GM23338 (cell line): ENCODE measurements around the gene BIN1. TPM values are rescaled to one million over a fixed set of nuclear protein-coding genes. Genes with fewer than 3 reads are reported as not detected.

ENCODE experiments used
- ATAC-seq: fragments of 200-7000 bp; cut with Tn5 transposase; 3 replicates; pipeline ENCODE4 v1.9.1; 2020
- DNase-seq: peaks from one replicate; pipeline ENCODE4 v3.0.0-alpha.2; 2015; ENCODE audit warnings: low spot score
- H2AFZ ChIP-seq: fragments of 200-600 bp; sonication (generic); 2 replicates; pipeline ENCODE4 v1.8.0; 2016; ENCODE audit warnings: antibody characterized with exemption, mild to moderate bottlenecking, moderate library complexity
- H3F3A ChIP-seq: fragments of 200-600 bp; sonication (generic); replicated peaks from 2 replicates; pipeline ENCODE4 v1.8.0; 2017; ENCODE audit warnings: antibody characterized with exemption, mixed run types, low read depth
- H3K27ac ChIP-seq: fragments of 200-600 bp; sonication (generic); 2 replicates; pipeline ENCODE4 v1.6.1; 2016; ENCODE audit warnings: low read depth
- H3K27me3 ChIP-seq: fragments of 200-600 bp; sonication (generic); 2 replicates; pipeline ENCODE4 v1.8.0; 2016; ENCODE audit warnings: mild to moderate bottlenecking, mixed run types, moderate library complexity; ENCODE audit not compliant: insufficient read depth
- H3K36me3 ChIP-seq: fragments of 200-600 bp; sonication (generic); 2 replicates; pipeline ENCODE4 v1.8.0; 2016; ENCODE audit warnings: mild to moderate bottlenecking; ENCODE audit not compliant: insufficient read depth
- H3K4me1 ChIP-seq: fragments of 200-600 bp; sonication (generic); 2 replicates; pipeline ENCODE4 v1.8.0; 2016; ENCODE audit warnings: mild to moderate bottlenecking, moderate library complexity; ENCODE audit not compliant: insufficient read depth
- H3K4me2 ChIP-seq: fragments of 200-600 bp; sonication (generic); 2 replicates; pipeline ENCODE4 v1.7.1; 2017; ENCODE audit warnings: mixed run types
- H3K4me3 ChIP-seq: fragments of 200-600 bp; sonication (generic); 2 replicates; pipeline ENCODE4 v1.6.1; 2016; ENCODE audit warnings: mixed run types
- H3K79me2 ChIP-seq: fragments of 200-600 bp; sonication (generic); replicated peaks from 2 replicates; pipeline ENCODE4 v1.8.0; 2017; ENCODE audit warnings: mild to moderate bottlenecking; ENCODE audit not compliant: insufficient read depth
- H3K9me2 ChIP-seq: fragments of 200-600 bp; sonication (generic); 2 replicates; pipeline ENCODE4 v1.8.0; 2017; ENCODE audit not compliant: insufficient read depth
- H4K20me1 ChIP-seq: fragments of 200-600 bp; sonication (generic); replicated peaks from 2 replicates; pipeline ENCODE4 v1.8.0; 2017; ENCODE audit warnings: mild to moderate bottlenecking; ENCODE audit not compliant: insufficient read depth
- H3K27ac Mint-ChIP-seq: 2 replicates; pipeline ENCODE4 v1.8.0; 2020; ENCODE audit warnings: inconsistent platforms, mild to moderate bottlenecking, moderate library complexity, mixed read lengths
- H3K27me3 Mint-ChIP-seq: 3 replicates; pipeline ENCODE4 v1.8.0; 2022; ENCODE audit warnings: low read depth, mild to moderate bottlenecking, moderate library complexity, mixed read lengths, inconsistent platforms; ENCODE audit not compliant: insufficient read depth, poor library complexity
- H3K36me3 Mint-ChIP-seq: 3 replicates; pipeline ENCODE4 v1.8.0; 2021; ENCODE audit warnings: low read depth, mild to moderate bottlenecking, inconsistent platforms, moderate library complexity, mixed read lengths
- H3K4me1 Mint-ChIP-seq: 3 replicates; pipeline ENCODE4 v1.8.0; 2020; ENCODE audit warnings: mild to moderate bottlenecking, inconsistent platforms, mixed read lengths
- H3K4me3 Mint-ChIP-seq: 3 replicates; pipeline ENCODE4 v1.8.0; 2021; ENCODE audit warnings: moderate library complexity, mild to moderate bottlenecking, inconsistent platforms, mixed read lengths
- H3K9me3 Mint-ChIP-seq: 3 replicates; pipeline ENCODE4 v1.8.0; 2020; ENCODE audit warnings: moderate library complexity, mild to moderate bottlenecking, inconsistent platforms, mixed read lengths
- CREB1 ChIP-seq: fragments of 250-450 bp; sonication (Bioruptor Pico); IDR thresholded peaks from 2 replicates; pipeline ENCODE4 v1.5.0; 2020; ENCODE audit warnings: low read depth, mild to moderate bottlenecking, moderate library complexity
- CTCF ChIP-seq, 2 experiments: fragments of 200-600 bp in 1 of 2; sonication (generic) in 1 of 2; conservative IDR thresholded peaks; 2 replicates each; pipeline versions ENCODE4 v1.5.1 to v1.6.1; 2016 to 2017; ENCODE audit warnings: antibody characterized with exemption in 2 of 2, low read depth in 2 of 2, mild to moderate bottlenecking in 2 of 2, moderate library complexity in 1 of 2
- EZH2phosphoT487 ChIP-seq: fragments of 200-600 bp; sonication (generic); IDR thresholded peaks from one replicate; pipeline ENCODE4 v1.8.1; 2018; ENCODE audit warnings: antibody characterized with exemption; ENCODE audit not compliant: unreplicated experiment
- NANOG ChIP-seq: IDR thresholded peaks from 2 replicates; pipeline ENCODE4 v1.6.1; 2016; ENCODE audit warnings: antibody characterized with exemption, borderline replicate concordance
- STAT1 ChIP-seq: IDR thresholded peaks from one replicate; pipeline ENCODE4 v1.6.1; 2016; ENCODE audit warnings: antibody characterized with exemption; ENCODE audit not compliant: unreplicated experiment
- ZNF114 ChIP-seq: fragments of 250-450 bp; sonication (Bioruptor Pico); IDR thresholded peaks from 2 replicates; pipeline ENCODE4 v1.5.0; 2020; ENCODE audit warnings: mild to moderate bottlenecking, moderate library complexity
- ZNF331 ChIP-seq: fragments of 250-450 bp; sonication (Bioruptor Pico); IDR thresholded peaks from 2 replicates; pipeline ENCODE4 v1.5.0; 2020; ENCODE audit warnings: low read depth, mild to moderate bottlenecking, moderate library complexity
- ZNF462 ChIP-seq: fragments of 250-450 bp; sonication (Bioruptor Pico); IDR thresholded peaks from 2 replicates; pipeline ENCODE4 v1.5.0; 2020; ENCODE audit warnings: mild to moderate bottlenecking, moderate library complexity
- polyA plus RNA-seq: library from polyadenylated mRNA; unstranded; fragments of >200 nt; fragmentation: Nextera tagmentation; extraction: Ambion mirVana; gene quantifications from 2 replicates; pipeline ENCODE4 v1.2.1, GENCODE V29; 2016
- total RNA-seq: library from RNA; depleted of rRNA; stranded (reverse); fragments of >200 nt; shearing (Covaris generic); gene quantifications from 2 replicates; pipeline ENCODE4 v1.2.3, GENCODE V29; 2014
- TF ChIP-seq, protein P1 (sequence below): IDR thresholded peaks from one replicate; pipeline ENCODE4 v1.6.1; 2018; ENCODE audit warnings: antibody characterized with exemption; ENCODE audit not compliant: unreplicated experiment

The BIN1 gene
- total and polyA plus RNA-seq, 2 experiments from 2014 or later = 30.1 to 56.4 TPM

GRCh38 chr2:127074358-127074757 lies 32.6 kb downstream of the BIN1 start (continued):
- TF ChIP-seq, protein P1, sequence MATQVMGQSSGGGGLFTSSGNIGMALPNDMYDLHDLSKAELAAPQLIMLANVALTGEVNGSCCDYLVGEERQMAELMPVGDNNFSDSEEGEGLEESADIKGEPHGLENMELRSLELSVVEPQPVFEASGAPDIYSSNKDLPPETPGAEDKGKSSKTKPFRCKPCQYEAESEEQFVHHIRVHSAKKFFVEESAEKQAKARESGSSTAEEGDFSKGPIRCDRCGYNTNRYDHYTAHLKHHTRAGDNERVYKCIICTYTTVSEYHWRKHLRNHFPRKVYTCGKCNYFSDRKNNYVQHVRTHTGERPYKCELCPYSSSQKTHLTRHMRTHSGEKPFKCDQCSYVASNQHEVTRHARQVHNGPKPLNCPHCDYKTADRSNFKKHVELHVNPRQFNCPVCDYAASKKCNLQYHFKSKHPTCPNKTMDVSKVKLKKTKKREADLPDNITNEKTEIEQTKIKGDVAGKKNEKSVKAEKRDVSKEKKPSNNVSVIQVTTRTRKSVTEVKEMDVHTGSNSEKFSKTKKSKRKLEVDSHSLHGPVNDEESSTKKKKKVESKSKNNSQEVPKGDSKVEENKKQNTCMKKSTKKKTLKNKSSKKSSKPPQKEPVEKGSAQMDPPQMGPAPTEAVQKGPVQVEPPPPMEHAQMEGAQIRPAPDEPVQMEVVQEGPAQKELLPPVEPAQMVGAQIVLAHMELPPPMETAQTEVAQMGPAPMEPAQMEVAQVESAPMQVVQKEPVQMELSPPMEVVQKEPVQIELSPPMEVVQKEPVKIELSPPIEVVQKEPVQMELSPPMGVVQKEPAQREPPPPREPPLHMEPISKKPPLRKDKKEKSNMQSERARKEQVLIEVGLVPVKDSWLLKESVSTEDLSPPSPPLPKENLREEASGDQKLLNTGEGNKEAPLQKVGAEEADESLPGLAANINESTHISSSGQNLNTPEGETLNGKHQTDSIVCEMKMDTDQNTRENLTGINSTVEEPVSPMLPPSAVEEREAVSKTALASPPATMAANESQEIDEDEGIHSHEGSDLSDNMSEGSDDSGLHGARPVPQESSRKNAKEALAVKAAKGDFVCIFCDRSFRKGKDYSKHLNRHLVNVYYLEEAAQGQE = no peak
- TF ChIP-seq STAT1 = no peak
- TF ChIP-seq ZNF114 = no peak
- TF ChIP-seq NANOG = no peak
- TF ChIP-seq ZNF331 (CRISPR knock-in tag) = no peak
- TF ChIP-seq CTCF (conservative IDR thresholded peaks at IDR 0.05; ENCODE audit: low read depth in 2 of 2) = no peak
- no peak for TF ChIP-seq CREB1 (CRISPR knock-in tag)

DNA sequence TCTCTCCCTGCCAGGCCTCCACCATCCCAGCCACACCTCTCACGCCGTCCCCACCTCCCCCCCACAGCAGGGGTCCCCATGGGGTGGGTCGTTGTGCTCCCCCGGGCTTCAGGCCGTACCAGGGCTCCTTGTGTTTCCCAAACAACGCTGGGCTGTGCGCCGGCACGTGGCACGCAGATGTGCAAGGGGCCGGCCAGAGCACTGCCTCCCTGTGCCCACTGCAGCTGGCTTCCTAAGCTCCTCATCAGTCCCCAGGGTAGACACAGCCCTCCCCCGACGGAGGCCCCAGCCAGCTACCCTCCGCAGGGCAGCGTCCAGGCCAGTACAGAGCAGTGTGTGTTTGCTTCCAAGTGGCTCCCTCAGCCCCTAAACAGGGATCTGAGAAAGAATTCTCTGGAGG lies 34.0 kb downstream of the BIN1 start:
- H3K4me1 Mint-ChIP-seq = peaks cover 10% of the 10 kb centered on the region; the same call in 2 of the 3 replicates
- Histone ChIP-seq H3K9me2 (no peaks in the 10 kb centered on the region), H3K4me3 (no peak overlapping the region), H3K4me1 (no peaks in the 10 kb centered on the region), H2AFZ (no peak overlapping the region), H3K27me3 (no peaks in the 10 kb centered on the region), H3K36me3 (no peaks in the 10 kb centered on the region), H3F3A (no peaks in the 10 kb centered on the region), H3K27ac (no peak overlapping the region), H3K4me2 (no peak overlapping the region), H4K20me1 (no peaks in the 10 kb centered on the region), H3K79me2 (no peaks in the 10 kb centered on the region)
- H3K27me3 Mint-ChIP-seq = peaks cover 12% of the 10 kb centered on the region
- H3K4me3 Mint-ChIP-seq = no peak overlapping the region
- H3K27ac Mint-ChIP-seq = peak overlapping the region; percentile 75; the same call in 1 of the 2 replicates
- ATAC-seq (peak; percentile 26; the same call in 2 of the 3 replicates), DNase-seq (no peak)
- H3K9me3 Mint-ChIP-seq = no peaks in the 10 kb centered on the region; the same call in 2 of the 3 replicates
- peaks cover 9% of the 10 kb centered on the region; the same call in 1 of the 3 replicates for H3K36me3 Mint-ChIP-seq
- TF ChIP-seq, protein P1 = no peak
- TF ChIP-seq ZNF462 (CRISPR knock-in tag) (no peak), ZNF114 (no peak), EZH2phosphoT487 (no peak), STAT1 (no peak), CREB1 (CRISPR knock-in tag) (no peak)
